ENCODE data around the gene RRP7A.
"Not testable (repeated sequence)": the region's sequence is repeated elsewhere in the genome, so short reads cannot be mapped to it uniquely, and the experiment has no call there.

The RRP7A gene

GRCh38 chr22:42519525-42520401, at the start of gene RRP7A:
Gene RRP7A (minus strand): TSS chr22:42519796. CDS start chr22:42519786, 10 bp downstream.
- peak; percentile 77 for DNase-seq

- DNase-seq, result not testable (repeated sequence)
These were observed 48.4 kb upstream of the RRP7A start for GRCh38 chr22:42567950-42568349.

GRCh38 chr22:42565956-42566355, 46.4 kb upstream of the RRP7A start:
- no peak for DNase-seq

- no peak for DNase-seq
These were observed 45.1 kb upstream of the RRP7A start for GRCh38 chr22:42564699-42565098.

- not testable (repeated sequence) for DNase-seq
These were observed 44.3 kb upstream of the RRP7A start for GRCh38 chr22:42563943-42564342.

GRCh38 chr22:42562684-42563083, 43.1 kb upstream of the RRP7A start:
- DNase-seq, result peak; percentile 19

- DNase-seq, result no peak
These were observed 42.7 kb upstream of the RRP7A start for GRCh38 chr22:42562279-42562678.

GRCh38 chr22:42561856-42562255, 42.3 kb upstream of the RRP7A start:
- DNase-seq, result no peak

- DNase-seq, result peak; percentile 38
These were observed 41.2 kb upstream of the RRP7A start for GRCh38 chr22:42560781-42561180.

GRCh38 chr22:42560381-42560780, 40.8 kb upstream of the RRP7A start:
- DNase-seq, result no peak

- DNase-seq, result peak; percentile 86
These were observed 34.1 kb upstream of the RRP7A start, which contains the start of gene SERHL2 for GRCh38 chr22:42553475-42554361. Gene SERHL2 (plus strand): TSS chr22:42553956. CDS start chr22:42554021, 65 bp downstream.

GRCh38 chr22:42552294-42552647, 32.7 kb upstream of the RRP7A start:
- not testable (repeated sequence) for DNase-seq

- no peak for DNase-seq
These were observed 29.9 kb upstream of the RRP7A start for GRCh38 chr22:42549331-42550060.

GRCh38 chr22:42548597-42549330, 29.2 kb upstream of the RRP7A start:
- no peak for DNase-seq

GRCh38 chr22:42548126-42548525, 28.5 kb upstream of the RRP7A start:
- not testable (repeated sequence) for DNase-seq

GRCh38 chr22:42547562-42547961, 28.0 kb upstream of the RRP7A start:
- no peak for DNase-seq

GRCh38 chr22:42544686-42545085, 25.1 kb upstream of the RRP7A start:
- no peak for DNase-seq

GRCh38 chr22:42539236-42539771, 19.7 kb upstream of the RRP7A start:
- DNase-seq, result not testable (repeated sequence)

- not testable (repeated sequence) for DNase-seq
These were observed 17.7 kb upstream of the RRP7A start for GRCh38 chr22:42537199-42537831.

- DNase-seq, result not testable (repeated sequence)
These were observed 17.0 kb upstream of the RRP7A start for GRCh38 chr22:42536634-42537033.

- no peak for DNase-seq
These were observed 16.6 kb upstream of the RRP7A start for GRCh38 chr22:42536166-42536565.
